HG03280 (cell line): Measurements from ENCODE around the gene ASPHD1.
"Not testable (repeated sequence)": the region's sequence is repeated elsewhere in the genome, so short reads cannot be mapped to it uniquely, and the experiment has no call there.

Experiments used
- ATAC-seq: cut with Tn5 transposase; IDR thresholded peaks from one replicate; pipeline ENCODE4 v1.9.1; 2021; ENCODE audit warnings: mild to moderate bottlenecking, moderate library complexity; ENCODE audit not compliant: unreplicated experiment

ASPHD1 gene

GRCh38 chr16:29900102-29900887, at the start of gene ASPHD1:
TSS of gene ASPHD1 (plus strand) at chr16:29900488. CDS start at chr16:29900972, 484 bp downstream.
- peak; percentile 57 for ATAC-seq

- ATAC-seq, result no peak
Observed at GRCh38 chr16:29850998-29851397, 49.3 kb upstream of the ASPHD1 start.

- no peak for ATAC-seq
Observed at GRCh38 chr16:29852654-29853053, 47.6 kb upstream of the ASPHD1 start.

GRCh38 chr16:29854520-29855100, 45.7 kb upstream of the ASPHD1 start:
- no peak for ATAC-seq

GRCh38 chr16:29857133-29857760, 43.0 kb upstream of the ASPHD1 start:
- ATAC-seq, result no peak

- ATAC-seq, result no peak
Observed at GRCh38 chr16:29858149-29858849, 42.0 kb upstream of the ASPHD1 start.

- no peak for ATAC-seq
Observed at GRCh38 chr16:29858974-29859373, 41.3 kb upstream of the ASPHD1 start.

- no peak for ATAC-seq
Observed at GRCh38 chr16:29860218-29860617, 40.1 kb upstream of the ASPHD1 start.

GRCh38 chr16:29862383-29862883, 37.9 kb upstream of the ASPHD1 start:
- no peak for ATAC-seq

- ATAC-seq, result peak; percentile 96
Observed at GRCh38 chr16:29862884-29863668, 37.2 kb upstream of the ASPHD1 start, which contains the start of gene CDIPT. TSS of gene CDIPT (minus strand) at chr16:29863226. CDS start at chr16:29862857, 369 bp downstream.

- ATAC-seq, result no peak
Observed at GRCh38 chr16:29863669-29863984, 36.7 kb upstream of the ASPHD1 start.

GRCh38 chr16:29864205-29864604, 36.1 kb upstream of the ASPHD1 start:
- ATAC-seq, result no peak

GRCh38 chr16:29868396-29869009, 31.8 kb upstream of the ASPHD1 start:
- ATAC-seq, result no peak

GRCh38 chr16:29869067-29869466, 31.2 kb upstream of the ASPHD1 start:
- not testable (repeated sequence) for ATAC-seq

- ATAC-seq, result no peak
Observed at GRCh38 chr16:29871822-29872546, 28.3 kb upstream of the ASPHD1 start.

GRCh38 chr16:29873319-29873718, 27.0 kb upstream of the ASPHD1 start:
- ATAC-seq, result no peak

GRCh38 chr16:29875206-29875605, 25.1 kb upstream of the ASPHD1 start:
- no peak for ATAC-seq

- no peak for ATAC-seq
Observed at GRCh38 chr16:29876217-29876593, 24.1 kb upstream of the ASPHD1 start.

GRCh38 chr16:29876594-29877249, 23.6 kb upstream of the ASPHD1 start:
- no peak for ATAC-seq
